Uterus (tissue), 4 donors: ENCODE measurements around the gene TRIM36. TPM values are rescaled to one million over a fixed set of nuclear protein-coding genes. Genes with fewer than 3 reads are reported as not detected.

Source experiments
- DNase-seq, 2 donors: peaks; one replicate each; pipeline ENCODE4 v3.0.0-alpha.2; 2019 to 2020
- H3K27ac ChIP-seq, 2 donors: fragments of 200-600 bp; sonication (generic); 1 replicate in 1 of 2; 2 replicates in 1 of 2; pipeline ENCODE4 v1.5.1; 2016 to 2018
- H3K27me3 ChIP-seq, 2 donors: fragments of 200-600 bp; sonication (generic); one replicate each; pipeline ENCODE4 v1.5.1; 2018 to 2019; ENCODE audit warnings: control low read depth in 1 of 2
- H3K36me3 ChIP-seq, 2 donors: fragments of 200-600 bp; sonication (generic); one replicate each; pipeline ENCODE4 v1.5.1; 2019; ENCODE audit warnings: control low read depth in 1 of 2
- H3K4me1 ChIP-seq, 2 donors: fragments of 200-600 bp; sonication (generic); one replicate each; pipeline ENCODE4 v1.5.1; 2018 to 2019; ENCODE audit warnings: control low read depth in 1 of 2
- H3K4me3 ChIP-seq, 2 donors: fragments of 200-600 bp; sonication (generic); 1 replicate in 1 of 2; 2 replicates in 1 of 2; pipeline ENCODE4 v1.5.1; 2018 to 2019; ENCODE audit warnings: mild to moderate bottlenecking in 1 of 2
- H3K9me3 ChIP-seq, 2 donors: fragments of 200-600 bp; sonication (generic); one replicate each; pipeline ENCODE4 v1.5.1; 2019; ENCODE audit warnings: control low read depth in 1 of 2
- POLR2A ChIP-seq, 2 donors: fragments of 450-650 bp; IDR thresholded peaks; one replicate each; pipeline ENCODE4 v1.6.1; 2016; ENCODE audit warnings: antibody characterized with exemption in 2 of 2, mild to moderate bottlenecking in 1 of 2, moderate library complexity in 1 of 2
- intact Hi-C: fragments of 100-400 bp; cut with DNase I; formaldehyde crosslinking; loops from one replicate; pipeline ENCODE4 v1.15.1; 2023; ENCODE audit warnings: low total_unique reads
- total RNA-seq, 4 donors: library from RNA; depleted of rRNA in 3 of 4; stranded (reverse); fragments of >200 nt in 3 of 4; gene quantifications; one replicate each; pipeline versions ENCODE4 v1.1.0 to v1.2.4, GENCODE V29; 2014 to 2023
- TF ChIP-seq, protein P1 (sequence below), 4 experiments: fragments of 200-600 bp in 2 of 4; fragments of 450-650 bp in 2 of 4; sonication (generic) in 2 of 4; IDR thresholded peaks; one replicate each; pipeline ENCODE4 v1.5.1; 2016 to 2019; ENCODE audit warnings: antibody characterized with exemption in 4 of 4, mild to moderate bottlenecking in 2 of 4, moderate library complexity in 1 of 4
- donor health status: DM: yes; HTN: yes; CAD: no.

The TRIM36 gene
- total RNA-seq, 4 donors from 2014 or later: 0.29 to 6.4 (median 1.7) TPM

DNA sequence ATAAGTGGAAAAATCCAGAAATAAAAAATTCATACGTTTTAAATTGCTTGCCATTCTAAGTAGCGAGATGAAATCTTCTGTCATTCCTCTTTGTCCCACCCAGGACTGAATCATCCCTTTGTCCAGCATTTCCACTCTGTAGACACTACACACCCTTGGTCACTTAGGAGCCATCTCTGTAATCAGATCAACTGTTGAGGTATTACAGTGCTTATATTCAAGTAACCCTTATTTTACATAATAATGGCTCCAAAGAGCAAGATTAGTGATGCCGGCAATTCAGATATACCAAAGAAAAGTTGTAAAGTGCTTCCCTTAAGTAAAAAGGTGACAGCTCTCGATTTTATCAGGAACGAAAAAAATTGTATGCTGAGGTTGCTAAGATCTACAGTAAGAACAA lies 60.4 kb downstream of the TRIM36 start:
- H3K36me3 ChIP-seq: no peaks in the 10 kb centered on the region
- no peaks in the 10 kb centered on the region for H3K9me3 ChIP-seq
- intact Hi-C loops: no loop called here
- no peaks in the 10 kb centered on the region for H3K4me1 ChIP-seq
- no peak for DNase-seq
- H3K27ac ChIP-seq: no peak overlapping the region
- H3K4me3 ChIP-seq: no peak overlapping the region
- TF ChIP-seq, protein P1, sequence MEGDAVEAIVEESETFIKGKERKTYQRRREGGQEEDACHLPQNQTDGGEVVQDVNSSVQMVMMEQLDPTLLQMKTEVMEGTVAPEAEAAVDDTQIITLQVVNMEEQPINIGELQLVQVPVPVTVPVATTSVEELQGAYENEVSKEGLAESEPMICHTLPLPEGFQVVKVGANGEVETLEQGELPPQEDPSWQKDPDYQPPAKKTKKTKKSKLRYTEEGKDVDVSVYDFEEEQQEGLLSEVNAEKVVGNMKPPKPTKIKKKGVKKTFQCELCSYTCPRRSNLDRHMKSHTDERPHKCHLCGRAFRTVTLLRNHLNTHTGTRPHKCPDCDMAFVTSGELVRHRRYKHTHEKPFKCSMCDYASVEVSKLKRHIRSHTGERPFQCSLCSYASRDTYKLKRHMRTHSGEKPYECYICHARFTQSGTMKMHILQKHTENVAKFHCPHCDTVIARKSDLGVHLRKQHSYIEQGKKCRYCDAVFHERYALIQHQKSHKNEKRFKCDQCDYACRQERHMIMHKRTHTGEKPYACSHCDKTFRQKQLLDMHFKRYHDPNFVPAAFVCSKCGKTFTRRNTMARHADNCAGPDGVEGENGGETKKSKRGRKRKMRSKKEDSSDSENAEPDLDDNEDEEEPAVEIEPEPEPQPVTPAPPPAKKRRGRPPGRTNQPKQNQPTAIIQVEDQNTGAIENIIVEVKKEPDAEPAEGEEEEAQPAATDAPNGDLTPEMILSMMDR (IDR thresholded peaks at IDR 0.05): no peak
- no peak for TF ChIP-seq POLR2A (IDR thresholded peaks at IDR 0.05)
- H3K27me3 ChIP-seq: no peaks in the 10 kb centered on the region

DNA sequence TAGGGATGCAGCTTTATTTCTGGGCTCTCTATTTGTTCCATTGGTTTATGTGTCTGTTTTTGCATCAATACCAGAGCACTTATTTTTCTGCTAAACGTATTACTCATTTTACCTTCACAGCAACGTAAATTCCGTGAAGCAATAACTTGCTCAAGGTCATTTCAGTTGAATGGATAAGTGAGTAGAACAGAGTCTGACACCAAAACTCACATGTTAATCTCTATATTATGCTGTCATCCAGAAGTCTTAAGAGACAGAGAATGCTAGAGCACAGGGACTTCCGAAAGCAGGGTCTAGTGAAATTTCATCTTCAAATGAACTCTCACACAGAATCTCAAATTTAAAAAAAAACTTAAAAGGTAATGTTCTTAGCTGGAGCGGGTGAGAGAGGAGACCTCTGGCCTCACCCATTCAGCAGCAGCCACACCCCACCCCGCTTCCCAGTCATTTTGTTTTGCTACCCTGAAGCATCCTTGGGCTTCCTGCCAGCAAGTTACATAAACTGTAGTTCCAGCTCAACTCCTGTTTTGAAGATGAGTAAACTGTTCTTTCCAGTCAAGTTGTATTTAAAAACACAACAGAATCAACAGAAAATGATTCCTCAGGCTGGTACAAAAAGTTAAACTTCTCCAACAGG lies 69.3 kb downstream of the TRIM36 start:
- Histone ChIP-seq H3K27me3 (no peaks in the 10 kb centered on the region), H3K27ac (no peak overlapping the region), H3K4me3 (no peak overlapping the region), H3K36me3 (no peaks in the 10 kb centered on the region), H3K4me1 (no peaks in the 10 kb centered on the region), H3K9me3 (no peaks in the 10 kb centered on the region)
- intact Hi-C loops: no loop called here
- TF ChIP-seq, protein P1 (IDR thresholded peaks at IDR 0.05): no peak
- no peak for TF ChIP-seq POLR2A (IDR thresholded peaks at IDR 0.05)
- DNase-seq: no peak

DNA sequence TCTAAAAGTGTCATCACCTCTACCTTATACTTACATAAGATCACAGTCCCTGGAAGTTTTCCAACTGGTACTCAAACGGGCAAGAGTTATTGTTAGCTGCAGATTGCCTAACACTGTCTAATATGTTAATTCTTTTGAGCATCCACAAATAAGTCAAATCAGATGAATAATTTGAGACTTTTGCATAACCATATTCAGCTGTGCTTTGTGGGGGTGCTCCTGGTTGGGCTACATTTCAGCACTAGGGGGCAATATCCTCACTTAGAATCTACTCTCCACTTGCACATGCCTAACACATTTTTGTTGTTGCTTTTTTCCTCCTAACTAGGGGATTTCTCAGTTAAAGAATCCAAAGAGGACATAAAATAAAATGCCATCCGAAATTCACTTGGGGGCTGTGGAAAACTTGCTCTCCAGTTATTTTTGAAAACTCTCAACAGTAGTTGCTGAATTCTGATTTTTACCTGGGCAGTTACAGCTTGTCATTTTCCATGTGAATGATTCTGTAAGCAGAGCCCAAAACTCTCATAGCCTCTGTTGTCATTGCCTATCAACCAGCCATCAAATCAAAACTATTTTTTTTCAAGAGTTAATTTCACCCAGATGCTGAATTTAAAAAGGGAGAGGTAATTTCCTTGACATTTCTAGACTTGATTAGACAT lies 71.5 kb downstream of the TRIM36 start:
- H3K36me3 ChIP-seq: no peaks in the 10 kb centered on the region
- no peak for DNase-seq
- intact Hi-C loops: no loop called here
- no peaks in the 10 kb centered on the region for H3K9me3 ChIP-seq
- TF ChIP-seq POLR2A (IDR thresholded peaks at IDR 0.05): no peak
- TF ChIP-seq, protein P1 (IDR thresholded peaks at IDR 0.05): peak in 3 of 4 experiments; percentile 15 to 30 (median 28)
- H3K4me1 ChIP-seq: no peaks in the 10 kb centered on the region
- no peak overlapping the region for H3K4me3 ChIP-seq
- H3K27me3 ChIP-seq: no peaks in the 10 kb centered on the region
- no peak overlapping the region for H3K27ac ChIP-seq

DNA sequence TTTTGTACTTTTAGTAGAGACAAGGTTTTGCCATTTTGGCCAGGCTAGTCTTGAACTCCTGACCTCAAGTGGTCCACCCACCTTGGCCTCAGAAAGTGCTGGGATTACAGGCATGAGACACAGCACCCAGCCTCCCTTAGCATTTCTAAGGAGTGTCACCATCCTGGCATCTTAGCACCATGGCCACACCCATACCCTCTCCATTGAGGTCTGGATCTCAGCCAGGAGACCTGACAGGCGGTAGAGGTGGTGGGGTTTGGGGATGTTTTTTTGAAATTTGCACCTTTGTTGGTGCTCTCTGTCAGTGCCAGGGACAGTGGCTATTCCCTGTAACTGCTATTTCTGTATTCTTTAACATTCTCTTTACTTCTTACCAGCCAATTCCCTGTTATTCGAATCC lies 72.5 kb downstream of the TRIM36 start:
- intact Hi-C loops: no loop called here
- H3K4me1 ChIP-seq: no peaks in the 10 kb centered on the region
- DNase-seq: no peak
- no peaks in the 10 kb centered on the region for H3K9me3 ChIP-seq
- H3K4me3 ChIP-seq: no peak overlapping the region
- H3K27ac ChIP-seq: no peak overlapping the region
- H3K27me3 ChIP-seq: no peaks in the 10 kb centered on the region
- TF ChIP-seq POLR2A (IDR thresholded peaks at IDR 0.05): no peak
- H3K36me3 ChIP-seq: no peaks in the 10 kb centered on the region

DNA sequence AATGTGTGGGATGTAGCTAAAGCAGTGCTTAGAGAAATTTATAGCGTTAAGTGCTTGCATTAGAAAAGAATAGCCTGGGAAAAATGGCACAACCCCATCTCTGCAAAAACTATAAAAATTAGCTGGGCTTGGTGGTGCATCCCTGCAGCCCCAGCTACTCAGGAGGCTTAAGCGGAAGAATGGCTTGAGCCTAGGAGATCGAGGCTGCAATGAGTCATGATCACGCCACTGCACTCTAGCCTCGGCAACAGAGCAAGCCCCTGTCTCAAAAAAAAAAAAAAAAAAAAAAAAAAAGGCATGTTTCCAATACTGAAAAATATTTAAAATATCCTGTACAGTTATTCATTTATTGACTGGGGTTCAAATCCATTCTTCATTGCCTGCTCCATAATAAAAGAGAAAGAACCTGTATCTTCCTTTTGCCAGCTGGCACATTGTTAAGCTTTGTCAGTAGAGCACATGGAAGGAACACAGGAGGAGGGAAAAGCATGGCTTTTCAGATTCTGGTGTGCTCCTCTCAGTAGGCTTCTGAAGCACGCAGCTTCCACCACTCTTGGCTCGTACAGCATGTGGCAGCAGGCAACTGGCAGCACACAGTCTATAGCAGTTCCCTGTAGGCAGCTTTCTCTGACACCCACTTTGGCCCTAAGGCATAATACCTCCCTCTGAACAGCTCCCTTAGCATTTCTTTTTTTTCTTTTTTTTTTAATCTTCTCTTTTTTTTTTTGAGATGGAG lies 73.5 kb downstream of the TRIM36 start:
- H3K4me3 ChIP-seq: no peak overlapping the region
- no peaks in the 10 kb centered on the region for H3K9me3 ChIP-seq
- TF ChIP-seq, protein P1 (IDR thresholded peaks at IDR 0.05): no peak
- TF ChIP-seq POLR2A (IDR thresholded peaks at IDR 0.05): no peak
- no peak for DNase-seq
- H3K27ac ChIP-seq: no peak overlapping the region
- no peaks in the 10 kb centered on the region for H3K36me3 ChIP-seq
- no peaks in the 10 kb centered on the region for H3K4me1 ChIP-seq
- H3K27me3 ChIP-seq: no peaks in the 10 kb centered on the region
- intact Hi-C loops: no loop called here
